GM18526 (cell line): ENCODE results near the gene POLE3.

Experiments used
- POLR2A ChIP-seq: IDR thresholded peaks from 3 replicates; pipeline ENCODE4 v1.6.1; 2011; ENCODE audit not compliant: insufficient read length; ENCODE audit errors: extremely low read depth

POLE3 gene

GRCh38 chr9:113364951-113365350 is 45.5 kb downstream of the POLE3 start:
- no peak for TF ChIP-seq POLR2A

DNA sequence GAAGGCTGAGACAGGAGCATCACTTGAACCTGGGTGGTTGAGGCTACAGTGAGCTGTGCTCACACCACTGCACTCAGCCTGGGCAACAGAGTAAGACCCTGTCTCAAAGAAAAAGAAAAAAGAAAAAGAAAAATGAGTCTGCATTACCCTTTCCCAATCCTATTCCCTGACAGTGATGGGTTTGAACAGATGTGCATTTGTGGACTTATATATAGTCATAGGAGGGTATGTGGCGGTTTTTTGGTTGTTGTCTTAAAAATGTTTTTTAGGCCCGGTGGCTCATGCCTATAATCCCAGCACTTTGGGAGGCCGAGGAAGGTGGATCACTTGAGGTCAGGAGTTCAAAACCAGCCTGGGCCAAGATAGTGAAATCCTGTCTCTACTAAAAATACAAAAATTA is 47.1 kb downstream of the POLE3 start:
- no peak for TF ChIP-seq POLR2A

DNA sequence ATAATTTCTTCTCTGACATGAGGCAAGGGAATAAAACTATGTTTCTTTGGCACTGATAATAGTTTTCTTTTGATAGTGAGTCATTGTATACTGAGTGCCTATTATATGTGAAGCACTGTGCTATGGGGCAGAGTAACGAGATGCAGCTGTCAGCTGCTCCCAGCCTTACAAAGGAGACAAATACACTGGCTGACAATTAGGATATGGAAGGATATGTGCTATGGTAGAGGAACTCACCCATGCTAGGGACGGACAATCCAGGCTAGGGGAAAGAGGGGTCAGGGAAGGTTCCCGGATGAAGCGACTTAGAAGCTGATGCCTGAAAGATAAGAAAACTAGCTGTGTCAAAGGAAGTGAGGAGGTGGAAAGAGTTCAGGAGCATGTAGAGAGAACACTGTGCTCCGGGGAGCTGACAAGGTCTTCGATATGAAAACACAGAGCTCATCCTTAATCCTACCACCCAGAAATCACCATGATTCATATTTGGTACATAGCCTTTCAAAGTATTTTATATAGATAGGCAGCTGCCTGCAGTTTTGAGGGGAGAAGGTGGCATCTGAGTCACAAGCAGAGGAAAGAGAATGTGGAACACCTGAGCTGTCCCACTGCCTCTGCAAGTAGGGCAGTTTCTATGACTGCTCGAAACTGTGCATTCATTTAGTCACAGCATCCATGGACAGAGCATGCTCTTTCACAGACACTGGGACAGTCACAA is 49.0 kb downstream of the POLE3 start:
- TF ChIP-seq POLR2A = no peak

GRCh38 chr9:113360242-113360842 is 50.1 kb downstream of the POLE3 start:
- TF ChIP-seq POLR2A = no peak

DNA sequence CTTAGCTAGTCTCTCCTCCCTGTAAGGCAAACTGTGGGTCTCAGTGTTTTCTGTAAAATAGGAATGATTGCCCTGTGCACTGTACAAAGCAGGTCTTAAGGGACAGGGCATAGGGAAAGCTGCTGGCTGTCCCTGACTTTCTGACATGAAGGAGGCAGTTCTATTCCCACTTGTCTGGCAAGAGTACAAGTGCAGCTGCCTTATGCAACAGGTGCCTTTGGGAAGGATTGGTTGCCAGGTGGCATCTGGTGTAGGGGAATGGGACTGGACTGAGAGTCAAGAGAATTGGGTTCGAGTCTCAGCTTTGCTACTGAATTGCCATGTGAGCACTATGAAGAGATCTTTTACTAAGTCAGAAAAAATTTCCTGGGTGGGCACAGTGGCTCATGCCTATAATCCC is 51.1 kb downstream of the POLE3 start:
- TF ChIP-seq POLR2A = no peak
